ENCODE data around the gene ZMYND8. TPM values are rescaled to one million over a fixed set of nuclear protein-coding genes. Genes with fewer than 3 reads are reported as not detected.
"Not testable (repeated sequence)": the region's sequence is repeated elsewhere in the genome, so short reads cannot be mapped to it uniquely, and the experiment has no call there.

ZMYND8 gene
- total RNA-seq, 6 experiments from 2014 or later: 27.8 to 38.3 (median 34.8) TPM

DNA sequence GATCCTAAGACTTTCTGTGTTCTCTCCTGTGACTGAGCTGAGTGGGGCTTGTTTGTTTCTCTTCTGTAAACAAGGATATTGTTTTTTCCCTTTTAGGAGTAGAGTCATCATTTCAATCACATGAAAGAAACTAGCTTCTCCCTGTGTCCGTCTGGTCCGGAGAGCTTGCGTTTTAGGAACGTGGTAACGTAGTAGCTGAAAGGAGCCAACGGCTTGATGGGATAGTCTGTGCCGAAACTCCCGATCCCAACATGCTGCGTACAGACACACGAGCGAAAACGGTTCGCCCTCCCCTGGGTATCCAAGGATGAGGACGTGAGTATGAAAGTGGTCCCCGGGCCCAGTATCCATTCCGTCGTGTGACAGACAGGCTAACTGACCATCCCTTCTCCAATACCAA lies 146.5 kb downstream of the ZMYND8 start:
- H3K27ac Mint-ChIP-seq: no peak overlapping the region
- H3K4me1 Mint-ChIP-seq (ENCODE audit: low read depth): peaks cover 11% of the 10 kb centered on the region
- DNase-seq: no peak
- H3K4me3 Mint-ChIP-seq: no peak overlapping the region
- H3K36me3 Mint-ChIP-seq (ENCODE audit: low read depth): peaks cover 12% of the 10 kb centered on the region; the same call in 1 of the 2 replicates
- peaks cover 1% of the 10 kb centered on the region for H3K27me3 Mint-ChIP-seq (ENCODE audit: insufficient read depth)
- TF ChIP-seq, protein P1, sequence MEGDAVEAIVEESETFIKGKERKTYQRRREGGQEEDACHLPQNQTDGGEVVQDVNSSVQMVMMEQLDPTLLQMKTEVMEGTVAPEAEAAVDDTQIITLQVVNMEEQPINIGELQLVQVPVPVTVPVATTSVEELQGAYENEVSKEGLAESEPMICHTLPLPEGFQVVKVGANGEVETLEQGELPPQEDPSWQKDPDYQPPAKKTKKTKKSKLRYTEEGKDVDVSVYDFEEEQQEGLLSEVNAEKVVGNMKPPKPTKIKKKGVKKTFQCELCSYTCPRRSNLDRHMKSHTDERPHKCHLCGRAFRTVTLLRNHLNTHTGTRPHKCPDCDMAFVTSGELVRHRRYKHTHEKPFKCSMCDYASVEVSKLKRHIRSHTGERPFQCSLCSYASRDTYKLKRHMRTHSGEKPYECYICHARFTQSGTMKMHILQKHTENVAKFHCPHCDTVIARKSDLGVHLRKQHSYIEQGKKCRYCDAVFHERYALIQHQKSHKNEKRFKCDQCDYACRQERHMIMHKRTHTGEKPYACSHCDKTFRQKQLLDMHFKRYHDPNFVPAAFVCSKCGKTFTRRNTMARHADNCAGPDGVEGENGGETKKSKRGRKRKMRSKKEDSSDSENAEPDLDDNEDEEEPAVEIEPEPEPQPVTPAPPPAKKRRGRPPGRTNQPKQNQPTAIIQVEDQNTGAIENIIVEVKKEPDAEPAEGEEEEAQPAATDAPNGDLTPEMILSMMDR (IDR thresholded peaks at IDR 0.05): no peak
- H3K9me3 Mint-ChIP-seq: no peaks in the 10 kb centered on the region

DNA sequence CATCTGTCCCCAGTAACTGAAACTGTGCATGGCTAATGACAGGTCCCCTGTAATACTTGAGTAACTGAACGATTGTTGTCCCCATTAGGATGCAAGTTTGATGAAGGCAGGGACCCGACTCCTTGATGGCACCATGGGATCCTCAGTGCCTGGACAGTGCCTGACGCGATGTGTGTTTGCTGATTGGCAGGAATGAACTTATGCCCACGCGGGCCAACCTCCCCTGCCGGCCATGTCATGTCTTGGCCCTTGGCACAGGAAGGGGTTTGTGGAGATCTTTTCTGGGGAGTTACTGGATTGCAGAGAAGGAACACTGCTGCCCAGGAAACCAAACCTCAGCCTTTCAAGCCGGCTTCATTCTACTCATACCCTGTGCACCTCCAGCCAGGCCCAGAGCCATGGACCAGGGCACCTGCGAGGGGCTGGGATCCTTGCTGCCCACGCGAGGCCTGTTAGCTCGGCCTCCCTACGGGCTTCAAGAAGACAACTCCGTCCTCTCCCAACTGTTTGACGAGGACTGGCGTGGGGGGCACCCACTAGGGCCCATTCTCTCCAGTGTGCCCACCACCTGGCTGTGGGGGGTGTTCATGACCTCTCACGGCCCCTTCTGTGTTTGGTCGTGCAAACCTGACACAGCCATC lies 147.8 kb downstream of the ZMYND8 start:
- H3K4me3 Mint-ChIP-seq: no peak overlapping the region
- H3K36me3 Mint-ChIP-seq (ENCODE audit: low read depth): peaks cover 12% of the 10 kb centered on the region; the same call in 1 of the 2 replicates
- no peak overlapping the region for H3K27ac Mint-ChIP-seq
- peaks cover 20% of the 10 kb centered on the region for H3K4me1 Mint-ChIP-seq (ENCODE audit: low read depth)
- TF ChIP-seq, protein P1 (IDR thresholded peaks at IDR 0.05): no peak
- H3K9me3 Mint-ChIP-seq: no peaks in the 10 kb centered on the region
- no peak for DNase-seq
- H3K27me3 Mint-ChIP-seq (ENCODE audit: insufficient read depth): peaks cover 5% of the 10 kb centered on the region

DNA sequence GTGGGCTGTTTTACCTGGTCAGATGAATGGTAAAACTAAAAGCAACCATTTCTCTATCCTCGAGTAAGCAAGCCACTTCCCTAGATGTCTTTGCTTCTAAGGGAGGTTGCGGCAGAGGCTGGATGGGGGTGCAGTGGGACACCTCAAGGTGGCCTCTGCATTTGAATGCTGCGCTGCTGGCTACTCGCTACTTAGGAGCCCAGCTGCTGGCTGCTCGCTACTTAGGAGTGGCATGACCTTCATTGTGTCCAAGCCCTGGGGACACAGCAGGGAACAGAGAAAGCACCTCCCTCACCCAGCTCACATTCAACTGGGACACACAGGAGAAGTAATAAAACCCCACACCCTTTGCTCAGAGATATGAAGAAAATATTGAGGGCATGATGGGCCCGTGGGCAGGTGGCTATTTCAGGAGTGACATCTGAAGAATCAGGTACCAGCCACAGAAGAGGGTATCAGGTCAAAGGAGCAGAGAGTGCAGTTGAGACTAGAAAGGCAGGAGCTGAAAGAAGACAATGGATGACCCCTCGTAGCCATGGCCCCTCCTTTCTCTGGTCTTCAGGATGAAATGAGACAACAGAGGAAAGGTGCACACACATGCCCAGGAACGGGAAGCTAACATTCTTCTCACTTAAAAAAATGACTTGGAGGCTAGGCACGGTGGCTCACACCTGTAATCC lies 149.4 kb downstream of the ZMYND8 start:
- Mint-ChIP-seq H3K27me3 (ENCODE audit: insufficient read depth) (peaks cover 5% of the 10 kb centered on the region), H3K9me3 (no peaks in the 10 kb centered on the region), H3K4me3 (no peak overlapping the region), H3K36me3 (ENCODE audit: low read depth) (peaks cover 12% of the 10 kb centered on the region; the same call in 1 of the 2 replicates), H3K4me1 (ENCODE audit: low read depth) (peaks cover 20% of the 10 kb centered on the region), H3K27ac (peak overlapping the region; percentile 12; the same call in 1 of the 2 replicates)
- TF ChIP-seq, protein P1 (IDR thresholded peaks at IDR 0.05): no peak
- DNase-seq: no peak

DNA sequence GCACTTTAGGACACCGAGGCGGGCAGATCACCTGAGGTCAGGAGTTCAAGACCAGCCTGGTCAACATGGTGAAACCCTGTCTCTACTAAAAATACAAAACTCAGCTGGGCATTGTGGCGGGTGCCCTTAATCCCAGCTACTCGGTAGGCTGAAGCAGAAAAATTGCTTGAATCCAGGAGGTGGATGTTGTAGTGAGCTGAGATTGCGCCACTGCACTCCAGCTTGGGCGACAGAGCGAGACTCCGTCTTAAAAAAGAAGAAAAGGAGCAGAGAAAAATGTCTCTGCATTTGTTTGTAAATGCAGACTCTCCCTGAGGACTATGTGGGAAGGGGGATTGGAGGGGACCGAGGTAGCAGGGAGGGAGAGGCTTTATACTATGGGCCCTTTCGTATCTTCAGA lies 149.9 kb downstream of the ZMYND8 start:
- H3K9me3 Mint-ChIP-seq; H3K27ac Mint-ChIP-seq; H3K4me3 Mint-ChIP-seq; DNase-seq; H3K27me3 Mint-ChIP-seq (ENCODE audit: insufficient read depth): not testable (repeated sequence)
- Mint-ChIP-seq H3K36me3 (ENCODE audit: low read depth) (peaks cover 12% of the 10 kb centered on the region; the same call in 1 of the 2 replicates), H3K4me1 (ENCODE audit: low read depth) (peaks cover 20% of the 10 kb centered on the region)

DNA sequence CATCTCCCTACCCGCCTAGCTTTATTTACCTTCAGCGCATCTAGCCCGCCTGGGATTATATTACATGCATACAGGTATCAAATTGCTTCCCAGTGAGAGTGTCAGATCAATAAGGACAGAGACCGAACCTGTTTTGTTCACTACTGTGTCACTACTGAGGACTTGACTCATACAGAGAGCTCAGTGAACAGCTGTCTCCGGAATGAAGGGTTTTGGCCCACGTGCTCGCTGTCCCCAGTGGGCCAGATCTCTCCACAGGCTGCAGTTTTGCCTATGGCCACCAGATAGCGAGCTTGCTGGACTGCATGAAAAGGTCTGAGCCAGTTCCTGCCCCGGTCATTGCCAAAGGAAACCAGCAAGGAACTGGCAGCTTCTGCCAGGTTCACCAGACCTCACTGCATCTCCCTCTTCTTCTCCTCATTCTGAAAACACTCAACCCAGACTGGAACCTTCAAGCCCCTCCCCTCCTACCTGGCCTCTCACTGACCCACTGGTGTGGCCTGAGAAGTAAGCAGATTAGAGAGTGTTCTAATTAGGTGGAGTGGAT lies 150.8 kb downstream of the ZMYND8 start:
- H3K4me3 Mint-ChIP-seq: peak overlapping the region; percentile 28; the same call in 1 of the 2 replicates
- H3K27me3 Mint-ChIP-seq (ENCODE audit: insufficient read depth): peaks cover 5% of the 10 kb centered on the region
- H3K27ac Mint-ChIP-seq: peak overlapping the region; percentile 73
- H3K9me3 Mint-ChIP-seq: no peaks in the 10 kb centered on the region
- DNase-seq: peak; percentile 82
- TF ChIP-seq, protein P1 (IDR thresholded peaks at IDR 0.05): peak; percentile 93
- H3K36me3 Mint-ChIP-seq (ENCODE audit: low read depth): peaks cover 12% of the 10 kb centered on the region; the same call in 1 of the 2 replicates
- peaks cover 22% of the 10 kb centered on the region for H3K4me1 Mint-ChIP-seq (ENCODE audit: low read depth)

DNA sequence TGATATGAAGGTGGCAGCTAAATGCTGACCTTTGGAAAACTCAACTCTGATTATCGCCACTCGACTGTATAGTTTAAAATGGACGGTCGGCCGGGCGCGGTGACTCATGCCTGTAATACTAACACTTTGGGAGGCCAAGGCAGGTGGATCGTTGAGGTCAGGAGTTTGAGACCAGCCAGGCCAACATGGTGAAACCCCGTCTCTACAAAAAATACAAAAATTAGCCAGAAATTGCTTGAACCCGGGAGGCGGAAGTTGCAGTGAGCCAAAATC lies 151.7 kb downstream of the ZMYND8 start:
- not testable (repeated sequence) for H3K4me3 Mint-ChIP-seq; DNase-seq; H3K9me3 Mint-ChIP-seq; H3K27me3 Mint-ChIP-seq (ENCODE audit: insufficient read depth); H3K36me3 Mint-ChIP-seq (ENCODE audit: low read depth)
- H3K4me1 Mint-ChIP-seq (ENCODE audit: low read depth): peaks cover 26% of the 10 kb centered on the region
- H3K27ac Mint-ChIP-seq: peak overlapping the region; percentile 82; the same call in 1 of the 2 replicates
